Epithelial cell of proximal tubule (primary cell): ENCODE measurements around the gene CDAN1. TPM values are rescaled to one million over a fixed set of nuclear protein-coding genes. Genes with fewer than 3 reads are reported as not detected.

Experiments used
- DNase-seq: peaks from one replicate; pipeline ENCODE4 v3.0.0-alpha.2; 2011; ENCODE audit warnings: low read depth
- H3K4me3 ChIP-seq: 2 replicates; pipeline ENCODE4 v1.5.1; 2011; ENCODE audit warnings: low read depth, mild to moderate bottlenecking, low read length
- CTCF ChIP-seq: conservative IDR thresholded peaks from 2 replicates; pipeline ENCODE4 v1.5.1; 2012; ENCODE audit warnings: low read depth, mild to moderate bottlenecking, low read length
- total RNA-seq: library from RNA; depleted of rRNA; stranded (reverse); fragments of >200 nt; gene quantifications from 2 replicates; pipeline ENCODE4 v1.2.3, GENCODE V29; 2015

Gene CDAN1
- total RNA-seq, 1 donor from 2014 or later: 16.4 TPM

GRCh38 chr15:42707068-42707467 is 29.9 kb downstream of the CDAN1 start:
- no peak overlapping the region for H3K4me3 ChIP-seq
- no peak for DNase-seq

GRCh38 chr15:42705336-42705735 is 31.6 kb downstream of the CDAN1 start:
- TF ChIP-seq CTCF: no peak
- no peak for DNase-seq
- no peak overlapping the region for H3K4me3 ChIP-seq

More at GRCh38 chr15:42707068-42707467, 29.9 kb downstream of the CDAN1 start:
- no peak for TF ChIP-seq CTCF

- TF ChIP-seq CTCF: peak; percentile 97
- peak; percentile 20 for DNase-seq
- no peak overlapping the region for H3K4me3 ChIP-seq
Measured at GRCh38 chr15:42704492-42704926, 32.4 kb downstream of the CDAN1 start.

GRCh38 chr15:42696626-42697025 is 40.3 kb downstream of the CDAN1 start:
- no peak for DNase-seq
- TF ChIP-seq CTCF: no peak
- no peak overlapping the region for H3K4me3 ChIP-seq

- TF ChIP-seq CTCF: no peak
- DNase-seq: no peak
Measured at GRCh38 chr15:42695527-42696071, 41.3 kb downstream of the CDAN1 start.

GRCh38 chr15:42694398-42694797 is 42.5 kb downstream of the CDAN1 start:
- no peak for TF ChIP-seq CTCF

More at GRCh38 chr15:42695527-42696071, 41.3 kb downstream of the CDAN1 start:
- no peak overlapping the region for H3K4me3 ChIP-seq

GRCh38 chr15:42693942-42694341 is 43.0 kb downstream of the CDAN1 start:
- DNase-seq: no peak
- no peak overlapping the region for H3K4me3 ChIP-seq
- TF ChIP-seq CTCF: no peak

More at GRCh38 chr15:42694398-42694797, 42.5 kb downstream of the CDAN1 start:
- DNase-seq: no peak
- no peak overlapping the region for H3K4me3 ChIP-seq
